Fibroblast of lung (primary cell): ENCODE results near the gene SLC4A3.

Experiments
- CTCF ChIP-seq, 2 donors: IDR thresholded peaks in 1 of 2; conservative IDR thresholded peaks in 1 of 2; 1 replicate in 1 of 2; 2 replicates in 1 of 2; pipeline ENCODE4 v1.5.1; 2011 to 2012; ENCODE audit warnings: low read length in 2 of 2, control low read depth in 1 of 2, inconsistent platforms in 1 of 2, low read depth in 1 of 2, mild to moderate bottlenecking in 1 of 2
- EZH2 ChIP-seq: IDR thresholded peaks from 2 replicates; pipeline ENCODE4 v1.5.1; 2012; ENCODE audit warnings: low read length, control low read depth, mild to moderate bottlenecking; ENCODE audit errors: missing control alignments

- TF ChIP-seq CTCF (conservative IDR thresholded peaks at IDR 0.05 in 1 of 2, IDR thresholded peaks at IDR 0.05 in 1 of 2; ENCODE audit: low read depth in 1 of 2, low read length in 2 of 2), result no peak
- TF ChIP-seq EZH2, result no peak
These were observed 890 bp upstream of the SLC4A3 start for GRCh38 chr2:219626540-219626939.
